Lung (tissue), 12 donors: ENCODE data around the gene NEURL1B. TPM values are rescaled to one million over a fixed set of nuclear protein-coding genes. Genes with fewer than 3 reads are reported as not detected.

Experiments
- ATAC-seq: fragments of 200-7000 bp; cut with Tn5 transposase; one replicate; pipeline ENCODE4 v1.9.1; 2020; ENCODE audit warnings: moderate number of reproducible peaks; ENCODE audit not compliant: insufficient read depth, low FRiP score
- DNase-seq, 3 donors: peaks; one replicate each; pipeline ENCODE4 v3.0.0-alpha.2; 2013 to 2017
- H3K27ac ChIP-seq, 2 donors: one replicate each; pipeline ENCODE4 v1.5.1; 2013; ENCODE audit warnings: mild to moderate bottlenecking in 2 of 2, moderate library complexity in 2 of 2, control low read depth in 1 of 2, inconsistent platforms in 1 of 2, low read depth in 1 of 2, low read length in 1 of 2
- H3K27me3 ChIP-seq, 3 donors: one replicate each; pipeline ENCODE4 v1.5.1; 2013; ENCODE audit warnings: low read length in 2 of 3; ENCODE audit not compliant: control insufficient read depth in 3 of 3, insufficient read depth in 3 of 3
- H3K36me3 ChIP-seq, 4 donors: one replicate each; pipeline ENCODE4 v1.5.1; 2013; ENCODE audit warnings: low read length in 4 of 4, mild to moderate bottlenecking in 1 of 4, moderate library complexity in 1 of 4; ENCODE audit not compliant: control insufficient read depth in 4 of 4, insufficient read depth in 4 of 4
- H3K4me1 ChIP-seq, 5 donors: one replicate each; pipeline ENCODE4 v1.5.1; 2013; ENCODE audit warnings: low read length in 5 of 5, mild to moderate bottlenecking in 2 of 5, moderate library complexity in 1 of 5; ENCODE audit not compliant: control insufficient read depth in 5 of 5, insufficient read depth in 5 of 5
- H3K4me3 ChIP-seq: one replicate; pipeline ENCODE4 v1.5.1; 2013; ENCODE audit warnings: mild to moderate bottlenecking, control low read depth, moderate library complexity
- H3K9ac ChIP-seq, 2 donors: one replicate each; pipeline ENCODE4 v1.5.1; 2013; ENCODE audit warnings: low read length in 2 of 2, control low read depth in 1 of 2; ENCODE audit not compliant: insufficient read depth in 1 of 2
- H3K9me3 ChIP-seq, 4 donors: one replicate each; pipeline ENCODE4 v1.5.1; 2013; ENCODE audit warnings: low read length in 3 of 4, mild to moderate bottlenecking in 1 of 4, moderate library complexity in 1 of 4; ENCODE audit not compliant: control insufficient read depth in 4 of 4, insufficient read depth in 3 of 4
- WGBS, 2 donors: extraction: QIAGEN DNeasy Blood & Tissue Kit; methylation state at CpG; one replicate each; pipeline ENCODE4 v1.1.7; 2013; 5-methylcytosine and 5-hydroxymethylcytosine counted together
- polyA plus RNA-seq, 2 donors: library from polyadenylated mRNA; stranded (reverse); fragments of 200-250 nt; gene quantifications; one replicate each; pipeline ENCODE4 v1.2.1, GENCODE V29; 2013
- total RNA-seq, 2 donors: library from RNA; depleted of rRNA in 1 of 2; stranded (reverse); fragments of >200 nt in 1 of 2; gene quantifications; one replicate each; pipeline ENCODE4 v1.2.1, GENCODE V29; 2014 to 2021
- TF ChIP-seq, protein P1 (sequence below): IDR thresholded peaks from 2 replicates; pipeline ENCODE4 v1.5.1; 2012; ENCODE audit warnings: mild to moderate bottlenecking; ENCODE audit errors: control extremely low read depth, extremely low read depth
- donor health status: control.
- donor health status: control.
- donor health status: Bipolar disorder and iron deficiency.
- donor health status: healthy.
- donor health status: DM: yes; HTN: yes; CAD: no.

The NEURL1B gene
- total and polyA plus RNA-seq, 4 donors = 5.1 to 26.4 (median 11.8) TPM

GRCh38 chr5:172722327-172722815 is 81.3 kb downstream of the NEURL1B start:
- Histone ChIP-seq H3K27ac (no peak overlapping the region), H3K4me1 (peaks cover 0 to 11% (median 1%) of the 10 kb centered on the region in 5 donors), H3K9ac (peak overlapping the region in 1 of 2 donors; percentile 36), H3K9me3 (no peaks in the 10 kb centered on the region), H3K4me3 (no peak overlapping the region), H3K36me3 (no peaks in the 10 kb centered on the region), H3K27me3 (no peaks in the 10 kb centered on the region)
- no peak for DNase-seq
- ATAC-seq = peak; percentile 24
- WGBS, 2 donors = 64 to 84% methylated on average over 12 of the region's 12 CpGs
- TF ChIP-seq, protein P1, sequence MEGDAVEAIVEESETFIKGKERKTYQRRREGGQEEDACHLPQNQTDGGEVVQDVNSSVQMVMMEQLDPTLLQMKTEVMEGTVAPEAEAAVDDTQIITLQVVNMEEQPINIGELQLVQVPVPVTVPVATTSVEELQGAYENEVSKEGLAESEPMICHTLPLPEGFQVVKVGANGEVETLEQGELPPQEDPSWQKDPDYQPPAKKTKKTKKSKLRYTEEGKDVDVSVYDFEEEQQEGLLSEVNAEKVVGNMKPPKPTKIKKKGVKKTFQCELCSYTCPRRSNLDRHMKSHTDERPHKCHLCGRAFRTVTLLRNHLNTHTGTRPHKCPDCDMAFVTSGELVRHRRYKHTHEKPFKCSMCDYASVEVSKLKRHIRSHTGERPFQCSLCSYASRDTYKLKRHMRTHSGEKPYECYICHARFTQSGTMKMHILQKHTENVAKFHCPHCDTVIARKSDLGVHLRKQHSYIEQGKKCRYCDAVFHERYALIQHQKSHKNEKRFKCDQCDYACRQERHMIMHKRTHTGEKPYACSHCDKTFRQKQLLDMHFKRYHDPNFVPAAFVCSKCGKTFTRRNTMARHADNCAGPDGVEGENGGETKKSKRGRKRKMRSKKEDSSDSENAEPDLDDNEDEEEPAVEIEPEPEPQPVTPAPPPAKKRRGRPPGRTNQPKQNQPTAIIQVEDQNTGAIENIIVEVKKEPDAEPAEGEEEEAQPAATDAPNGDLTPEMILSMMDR = no peak

GRCh38 chr5:172723508-172723907 is 82.4 kb downstream of the NEURL1B start:
- Histone ChIP-seq H3K4me1 (peaks cover 0 to 11% (median 0%) of the 10 kb centered on the region in 5 donors), H3K27ac (no peak overlapping the region), H3K4me3 (no peak overlapping the region), H3K9me3 (no peaks in the 10 kb centered on the region), H3K9ac (no peak overlapping the region), H3K36me3 (no peaks in the 10 kb centered on the region), H3K27me3 (no peaks in the 10 kb centered on the region)
- no peak for ATAC-seq
- DNase-seq = no peak
- WGBS, 2 donors = 66 to 74% methylated on average over 2 of the region's 2 CpGs
- TF ChIP-seq, protein P1 = no peak

GRCh38 chr5:172724242-172725183 is 83.5 kb downstream of the NEURL1B start:
- ATAC-seq (no peak), DNase-seq (no peak)
- no peak overlapping the region for H3K9ac ChIP-seq
- H3K9me3 ChIP-seq = no peaks in the 10 kb centered on the region
- H3K36me3 ChIP-seq = no peaks in the 10 kb centered on the region
- H3K4me1 ChIP-seq = peaks cover 0 to 11% (median 0%) of the 10 kb centered on the region in 5 donors
- no peaks in the 10 kb centered on the region for H3K27me3 ChIP-seq
- TF ChIP-seq, protein P1 = no peak
- 75 to 76% methylated on average over 22 of the region's 22 CpGs for WGBS, 2 donors
- H3K27ac ChIP-seq = no peak overlapping the region
- H3K4me3 ChIP-seq = no peak overlapping the region
